Cerebellar nuclear complex (tissue), 1 donor: ENCODE data around the gene VAT1L.

ENCODE experiments used
- DNase-seq, 2 experiments: peaks; one replicate each; lab custom pipeline; 2025; lab: John Stamatoyannopoulos, UW

Gene VAT1L

DNA sequence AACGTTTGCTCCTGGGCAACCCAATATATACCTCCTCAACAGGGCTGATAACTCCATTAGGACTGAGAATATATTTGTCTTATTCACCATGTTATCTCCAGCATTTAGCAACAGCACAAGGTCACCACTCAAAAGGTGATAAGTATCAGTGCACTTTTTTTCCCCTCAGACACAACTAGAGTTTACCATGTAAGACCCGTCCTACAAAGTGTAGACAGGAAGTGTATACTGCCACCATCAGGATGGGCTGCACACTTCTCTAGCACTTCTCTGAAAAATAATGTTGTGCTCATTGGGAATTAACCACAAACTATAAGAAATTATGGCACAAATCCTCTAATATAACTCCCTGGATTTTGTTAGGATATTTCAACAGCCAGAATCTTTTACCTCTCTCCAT lies 5.7 kb upstream of the VAT1L start:
- DNase-seq: no peak

- DNase-seq: no peak
These were observed 3.7 kb upstream of the VAT1L start for GRCh38 chr16:77784441-77785372.

- DNase-seq: no peak
These were observed 3.0 kb upstream of the VAT1L start for GRCh38 chr16:77785373-77785764.

DNA sequence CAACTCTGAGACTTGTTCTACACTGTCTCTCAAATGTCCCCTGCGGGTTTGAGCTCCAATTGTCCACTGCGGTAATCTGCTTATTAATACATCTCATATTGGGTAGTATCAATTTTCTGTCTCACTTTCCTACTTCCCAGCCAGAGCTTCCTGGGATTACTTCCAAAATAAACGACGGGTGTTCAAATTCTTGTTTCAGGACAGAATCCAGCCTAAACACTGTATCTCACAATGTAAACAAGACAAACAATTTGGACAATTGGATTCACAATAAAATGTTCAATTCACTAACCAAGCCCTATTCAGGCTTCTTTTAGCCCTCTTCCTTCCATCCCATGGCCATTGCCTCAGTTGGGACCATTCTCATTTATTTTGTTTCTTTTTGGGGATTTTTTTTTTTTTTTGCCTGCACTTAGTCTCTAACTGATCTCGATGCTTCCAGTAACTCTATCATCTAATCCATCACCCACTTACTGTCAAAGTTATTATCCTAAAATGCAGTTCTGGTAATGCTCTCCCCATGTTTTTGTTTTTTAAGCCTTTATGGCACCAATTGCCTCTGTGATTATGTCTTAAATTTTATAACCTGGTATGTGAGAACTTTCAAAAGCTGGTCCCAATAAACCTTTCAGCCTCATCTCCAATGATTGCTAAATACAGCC lies 2.0 kb upstream of the VAT1L start:
- DNase-seq: no peak

- no peak for DNase-seq
These were observed 912 bp upstream of the VAT1L start for GRCh38 chr16:77787452-77787851.

GRCh38 chr16:77789085-77790008 lies 983 bp downstream of the VAT1L start:
- no peak for DNase-seq

DNA sequence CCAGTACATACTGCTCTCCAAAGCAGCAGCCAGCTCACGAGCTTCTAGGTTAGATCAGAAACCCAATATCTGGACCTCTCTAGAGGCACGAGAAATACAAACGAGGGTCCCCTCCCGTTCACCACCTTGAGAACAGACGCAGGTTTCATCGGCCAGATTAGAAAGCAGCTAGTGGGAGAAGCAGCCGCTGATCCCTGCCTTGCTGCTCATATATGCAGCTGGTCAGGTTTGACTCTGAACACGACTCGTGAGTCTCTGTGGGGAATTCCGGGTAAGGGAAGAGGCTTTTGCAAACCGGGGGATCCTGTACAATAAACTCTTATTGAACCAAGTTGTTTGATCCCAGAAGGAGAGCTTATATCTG lies 1.6 kb downstream of the VAT1L start:
- no peak for DNase-seq

DNA sequence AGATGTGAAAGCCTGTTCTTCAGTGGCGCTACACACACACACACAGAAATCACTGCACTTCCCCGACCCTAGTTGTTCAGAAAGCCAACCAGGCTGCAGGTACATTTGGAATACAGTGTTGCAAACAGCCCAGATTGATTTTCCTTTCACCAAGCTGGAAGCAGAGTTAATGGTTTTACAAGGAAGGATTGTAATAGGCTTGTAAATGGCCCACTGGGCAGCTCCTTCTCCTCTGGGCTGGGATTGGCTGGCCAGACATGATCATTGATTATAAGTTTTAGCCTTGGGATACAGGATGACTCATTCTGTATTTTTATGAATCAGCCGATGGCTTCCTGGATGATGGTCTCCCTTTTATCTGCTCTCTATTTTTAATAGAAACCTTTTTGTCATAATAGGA lies 2.5 kb downstream of the VAT1L start:
- DNase-seq: no peak

GRCh38 chr16:77793417-77793816 lies 5.1 kb downstream of the VAT1L start:
- DNase-seq: no peak

- no peak for DNase-seq
These were observed 6.2 kb downstream of the VAT1L start for GRCh38 chr16:77794586-77794985.

DNA sequence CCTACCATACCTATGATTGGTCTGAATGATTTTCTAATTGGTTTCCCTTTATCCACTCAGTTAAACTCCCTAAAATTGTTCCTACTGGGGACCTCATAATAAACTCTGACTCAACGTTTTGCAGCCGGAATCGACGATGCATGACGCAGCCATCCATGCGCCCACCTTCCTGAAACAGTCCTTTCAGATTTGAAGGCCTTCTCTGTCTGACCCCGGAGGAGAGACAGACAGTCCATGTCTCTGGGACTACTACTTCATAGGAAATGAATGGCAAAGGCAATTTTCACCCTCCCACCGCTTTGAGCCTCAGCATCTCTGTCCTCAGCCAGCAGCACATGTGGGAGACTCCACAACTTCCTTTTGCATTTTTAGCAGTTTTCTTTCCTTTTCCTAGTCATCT lies 13.5 kb downstream of the VAT1L start:
- no peak for DNase-seq

- peak; percentile 10 to 70 for DNase-seq
These were observed 17.0 kb downstream of the VAT1L start for GRCh38 chr16:77805398-77805797.

GRCh38 chr16:77807021-77807420 lies 18.7 kb downstream of the VAT1L start:
- DNase-seq: no peak

DNA sequence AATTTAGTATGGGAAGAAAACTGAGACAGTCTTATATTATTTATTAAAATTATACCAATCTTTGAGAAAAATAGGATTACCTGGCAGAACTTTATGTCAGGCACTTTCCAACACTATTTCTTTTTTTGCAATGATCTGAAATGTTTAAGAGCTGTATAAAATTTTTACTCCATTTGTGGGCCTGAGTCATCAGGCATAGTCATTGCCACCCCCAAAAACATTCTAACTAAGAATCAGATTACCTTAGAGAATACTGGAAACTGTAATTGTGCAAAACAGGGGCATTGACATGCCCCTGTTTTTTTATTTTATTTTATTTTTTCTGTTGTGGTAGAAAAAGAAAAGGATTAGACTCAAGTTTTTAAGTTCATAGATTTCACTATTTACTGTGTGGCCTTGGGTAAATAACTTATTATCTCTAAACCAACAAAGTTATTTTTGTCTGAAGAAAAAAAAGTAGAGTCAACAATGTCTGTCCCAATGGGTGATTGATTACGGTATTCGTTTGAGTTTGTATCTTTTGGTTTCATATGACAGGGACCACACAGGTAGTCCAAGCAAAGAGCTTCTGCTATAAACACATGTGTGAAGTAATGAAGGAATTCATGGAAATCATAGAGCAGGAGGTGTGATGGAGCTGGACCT lies 24.6 kb downstream of the VAT1L start:
- no peak for DNase-seq

- DNase-seq: no peak
These were observed 27.9 kb downstream of the VAT1L start for GRCh38 chr16:77816293-77816692.

DNA sequence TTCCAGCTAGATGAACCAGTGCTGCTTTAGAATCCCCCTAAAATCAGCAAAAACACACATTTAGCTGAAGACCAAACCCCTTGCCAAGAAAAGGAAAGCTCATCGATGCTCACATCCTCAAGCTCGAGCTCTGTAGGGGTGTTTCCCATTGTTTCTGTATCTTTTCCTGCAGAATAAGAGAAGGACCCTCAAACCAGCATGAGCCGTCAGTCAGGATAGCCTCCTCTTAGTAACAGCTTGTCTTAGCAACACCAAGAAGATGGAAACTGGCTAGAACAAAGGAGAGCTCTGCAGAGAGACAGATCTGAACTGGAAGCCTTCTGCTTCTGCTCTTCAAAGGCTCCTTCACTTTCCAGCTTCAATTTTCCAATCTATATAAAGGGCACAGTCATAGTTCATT lies 32.0 kb downstream of the VAT1L start:
- DNase-seq: no peak

- no peak for DNase-seq
These were observed 34.3 kb downstream of the VAT1L start for GRCh38 chr16:77822661-77823060.

DNA sequence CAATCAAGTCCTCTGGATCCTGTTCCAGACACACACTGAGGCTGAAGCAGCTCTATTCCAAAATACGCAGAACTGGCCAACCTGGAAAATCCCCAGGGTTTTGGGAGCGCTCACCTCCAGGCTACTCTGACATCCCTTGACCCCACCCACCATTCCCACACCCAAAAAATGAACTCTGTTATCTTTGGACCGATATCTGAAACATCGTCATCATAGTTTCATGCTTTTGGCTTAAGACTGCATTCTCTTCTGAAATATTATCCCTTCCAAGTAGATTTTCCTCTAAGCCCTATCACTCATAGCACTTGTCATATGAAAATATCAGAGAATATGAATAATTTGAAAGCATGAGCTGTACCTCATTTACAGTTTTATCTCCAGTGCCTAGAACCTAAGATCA lies 34.7 kb downstream of the VAT1L start:
- no peak for DNase-seq

DNA sequence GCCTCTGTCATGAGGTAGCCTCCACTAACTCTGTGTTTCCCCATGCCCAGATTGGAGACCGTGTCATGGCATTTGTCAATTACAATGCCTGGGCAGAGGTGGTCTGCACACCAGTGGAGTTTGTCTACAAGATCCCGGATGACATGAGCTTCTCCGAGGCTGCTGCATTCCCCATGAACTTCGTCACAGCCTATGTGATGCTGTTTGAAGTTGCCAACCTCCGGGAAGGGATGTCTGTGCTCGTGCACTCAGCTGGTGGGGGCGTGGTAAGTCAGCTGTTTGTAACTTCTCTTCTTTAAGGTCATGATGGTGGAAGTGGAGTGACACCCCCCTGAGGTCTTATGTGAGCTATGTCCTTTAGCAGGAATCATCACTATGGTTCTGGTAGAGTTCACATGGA lies 36.8 kb downstream of the VAT1L start:
- no peak for DNase-seq

- no peak for DNase-seq
These were observed 38.7 kb downstream of the VAT1L start for GRCh38 chr16:77827032-77827431.

DNA sequence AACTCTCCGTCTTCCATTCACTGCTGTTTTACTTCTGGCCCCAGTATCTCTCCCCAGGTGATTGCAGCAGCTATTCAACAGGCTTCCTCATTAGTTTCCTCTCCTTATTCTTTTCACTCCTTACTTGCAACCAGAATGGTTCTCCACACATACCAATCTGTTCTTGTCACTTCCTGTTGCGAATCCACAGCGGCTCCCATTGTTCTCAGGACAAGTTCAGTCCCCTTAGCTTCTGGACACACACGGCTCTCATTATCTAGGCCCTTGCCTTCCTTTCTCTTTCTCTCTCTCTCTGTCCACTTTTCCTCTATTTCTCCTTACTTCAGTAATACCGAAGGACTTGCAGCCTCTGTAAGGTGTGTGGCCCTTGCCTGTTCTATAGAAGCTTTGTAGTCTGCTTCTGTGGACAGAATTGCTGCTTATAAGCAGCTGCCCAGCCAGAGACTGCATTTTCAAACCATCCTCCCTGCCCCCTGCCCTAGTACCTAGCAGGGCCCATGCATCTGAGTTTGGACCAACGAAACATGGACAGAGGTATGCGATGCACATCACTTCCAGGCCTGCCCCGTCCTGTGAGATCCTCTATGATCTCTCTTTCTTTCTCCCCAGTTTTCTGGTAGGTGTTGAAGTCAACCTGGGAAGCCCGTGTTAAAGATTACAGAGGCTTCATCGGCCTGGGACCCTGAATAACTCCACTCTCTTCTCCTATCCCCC lies 45.7 kb downstream of the VAT1L start:
- no peak for DNase-seq
